Measurements from ENCODE around the gene HSPG2.

The HSPG2 gene

GRCh38 chr1:21941370-21941769, 4.3 kb upstream of the HSPG2 start:
- Histone ChIP-seq H3K36me3 (replicated peaks) (no peaks in the 10 kb centered on the region), H3K4me3 (ENCODE audit: low read depth, low read length) (no peak overlapping the region), H3K27me3 (replicated peaks) (no peaks in the 10 kb centered on the region), H3K27ac (no peak overlapping the region)
- no peak for DNase-seq
- TF ChIP-seq CTCF (IDR thresholded peaks at IDR 0.05; ENCODE audit: low read depth, low read length, missing control alignments), result no peak
- in situ Hi-C loops (cut with HindIII; ENCODE audit: low pct_ligation_motif_present, low sequenced_read_pairs), result no loop called here

DNA sequence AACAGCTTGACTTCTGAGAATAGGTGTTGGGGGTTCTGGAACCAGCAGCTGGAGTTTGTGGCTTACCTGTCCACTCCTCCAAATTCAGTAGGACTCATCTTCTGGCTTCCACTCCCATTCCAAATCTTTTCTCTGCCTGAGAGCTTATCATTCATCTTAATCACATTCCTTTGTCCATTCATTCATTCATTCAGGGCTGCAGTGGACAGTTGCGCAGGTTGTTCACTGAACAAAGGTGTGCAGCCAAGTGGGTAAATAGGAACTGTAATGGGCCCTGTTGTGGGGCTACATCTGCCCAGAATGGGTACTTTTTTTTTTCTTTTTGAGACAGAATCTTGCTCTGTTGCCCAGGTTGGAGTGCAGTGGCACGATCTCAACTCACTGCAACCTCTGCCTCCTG, 3.4 kb upstream of the HSPG2 start:
- H3K27me3 ChIP-seq (replicated peaks), result no peaks in the 10 kb centered on the region
- TF ChIP-seq CTCF (IDR thresholded peaks at IDR 0.05; ENCODE audit: low read depth, low read length, missing control alignments), result no peak
- DNase-seq, result no peak
- no peaks in the 10 kb centered on the region for H3K36me3 ChIP-seq (replicated peaks)
- in situ Hi-C loops (cut with HindIII; ENCODE audit: low pct_ligation_motif_present, low sequenced_read_pairs), result no loop called here
- H3K27ac ChIP-seq, result no peak overlapping the region
- H3K4me3 ChIP-seq (ENCODE audit: low read depth, low read length), result no peak overlapping the region

DNA sequence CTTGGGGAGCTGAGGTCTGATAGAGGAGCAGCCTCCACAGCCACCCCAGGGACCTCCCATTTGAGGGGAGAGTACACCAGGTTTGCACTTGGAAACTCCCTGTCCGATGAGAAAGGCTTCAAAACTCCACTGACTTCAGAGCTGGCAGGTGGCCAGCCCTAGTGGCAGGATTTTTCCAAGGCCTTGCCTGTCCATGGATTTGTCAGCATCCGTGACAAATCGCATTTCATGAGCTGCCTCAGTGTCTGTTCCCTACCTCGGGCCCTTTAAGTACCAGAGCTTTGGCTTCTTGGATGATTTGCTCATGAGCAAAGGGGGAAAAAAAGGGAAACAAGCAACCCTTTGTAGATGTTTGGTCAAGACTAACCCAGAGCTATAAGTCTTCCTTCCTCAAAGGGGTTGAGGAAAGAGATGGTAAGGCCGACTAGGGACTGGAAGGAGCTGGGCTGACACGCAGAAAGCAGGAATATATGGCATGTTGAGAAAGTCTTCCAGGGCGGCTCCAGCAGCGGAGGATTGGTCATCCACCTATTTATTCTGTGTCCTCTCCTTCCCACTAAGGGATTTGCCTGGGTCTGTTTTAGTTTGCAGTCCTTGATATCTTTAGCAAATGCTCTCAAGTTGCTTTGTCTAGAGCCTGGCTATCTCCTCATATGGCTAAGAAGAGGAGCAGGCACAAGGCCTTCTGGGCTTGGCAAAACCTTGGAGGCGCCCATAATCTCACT, 2.7 kb upstream of the HSPG2 start:
- peak overlapping the region; percentile 37 for H3K27ac ChIP-seq
- TF ChIP-seq CTCF (IDR thresholded peaks at IDR 0.05; ENCODE audit: low read depth, low read length, missing control alignments), result peak; percentile 74
- in situ Hi-C loops (cut with HindIII; ENCODE audit: low pct_ligation_motif_present, low sequenced_read_pairs), result no loop called here
- H3K4me3 ChIP-seq (ENCODE audit: low read depth, low read length), result no peak overlapping the region
- peak; percentile 95 for DNase-seq
- no peaks in the 10 kb centered on the region for H3K36me3 ChIP-seq (replicated peaks)
- H3K27me3 ChIP-seq (replicated peaks), result no peaks in the 10 kb centered on the region

GRCh38 chr1:21938732-21939538, 1.8 kb upstream of the HSPG2 start:
- TF ChIP-seq CTCF (IDR thresholded peaks at IDR 0.05; ENCODE audit: low read depth, low read length, missing control alignments), result no peak
- Histone ChIP-seq H3K4me3 (ENCODE audit: low read depth, low read length) (no peak overlapping the region), H3K27me3 (replicated peaks) (no peaks in the 10 kb centered on the region), H3K27ac (peak overlapping the region; percentile 37), H3K36me3 (replicated peaks) (no peaks in the 10 kb centered on the region)
- in situ Hi-C loops (cut with HindIII; ENCODE audit: low pct_ligation_motif_present, low sequenced_read_pairs), result no loop called here
- DNase-seq, result no peak

GRCh38 chr1:21937372-21938121, 437 bp upstream of the HSPG2 start:
- DNase-seq, result peak; percentile 55
- in situ Hi-C loops (cut with HindIII; ENCODE audit: low pct_ligation_motif_present, low sequenced_read_pairs), result no loop called here
- H3K36me3 ChIP-seq (replicated peaks), result no peaks in the 10 kb centered on the region
- no peaks in the 10 kb centered on the region for H3K27me3 ChIP-seq (replicated peaks)
- H3K4me3 ChIP-seq (ENCODE audit: low read depth, low read length), result peak overlapping the region; percentile 47
- H3K27ac ChIP-seq, result peak overlapping the region; percentile 51
- TF ChIP-seq CTCF (IDR thresholded peaks at IDR 0.05; ENCODE audit: low read depth, low read length, missing control alignments), result no peak
